Neural cell (in vitro differentiated cells): ENCODE results near the gene IFNL4. TPM values are rescaled to one million over a fixed set of nuclear protein-coding genes. Genes with fewer than 3 reads are reported as not detected.
"Not testable (repeated sequence)": the region's sequence is repeated elsewhere in the genome, so short reads cannot be mapped to it uniquely, and the experiment has no call there.

Experiments used
- H2AFZ ChIP-seq: fragments of 200-600, 300-800 bp; sonication (generic), shearing (Covaris generic); 2 replicates; pipeline ENCODE4 v1.6.0; 2014; ENCODE audit warnings: low read depth, mild to moderate bottlenecking, antibody characterized with exemption, low read length, moderate library complexity
- H3F3A ChIP-seq: fragments of 200-600 bp; shearing (Covaris generic); 2 replicates; pipeline ENCODE4 v1.6.1; 2016; ENCODE audit warnings: mild to moderate bottlenecking, moderate library complexity, mixed read lengths, antibody characterized with exemption, low read length; ENCODE audit not compliant: insufficient read depth, poor library complexity, severe bottlenecking
- H3K27ac ChIP-seq: fragments of 200-600, 300-800 bp; sonication (generic), shearing (Covaris generic); 2 replicates; pipeline ENCODE4 v1.5.1; 2014; ENCODE audit warnings: mild to moderate bottlenecking, low read length, moderate library complexity
- H3K27me3 ChIP-seq: fragments of 300-800, 200-600 bp; sonication (generic), shearing (Covaris generic); 2 replicates; pipeline ENCODE4 v1.6.0; 2014; ENCODE audit warnings: mild to moderate bottlenecking, low read depth, low read length, moderate library complexity; ENCODE audit not compliant: insufficient read depth
- H3K36me3 ChIP-seq: fragments of 300-800, 200-600 bp; sonication (generic), shearing (Covaris generic); 2 replicates; pipeline ENCODE4 v1.5.1; 2014; ENCODE audit warnings: mild to moderate bottlenecking, antibody characterized with exemption, low read length, moderate library complexity; ENCODE audit not compliant: insufficient read depth
- H3K4me2 ChIP-seq: fragments of 300-800, 200-600 bp; sonication (generic), shearing (Covaris generic); 2 replicates; pipeline ENCODE4 v1.6.0; 2014; ENCODE audit warnings: mild to moderate bottlenecking, low read length
- H3K4me3 ChIP-seq: fragments of 300-800, 200-600 bp; sonication (generic), shearing (Covaris generic); 2 replicates; pipeline ENCODE4 v1.5.1; 2014; ENCODE audit warnings: mild to moderate bottlenecking, low read length, moderate library complexity
- H3K79me2 ChIP-seq: fragments of 200-600 bp; shearing (Covaris generic); replicated peaks from 2 replicates; pipeline ENCODE4 v1.6.0; 2014; ENCODE audit warnings: mild to moderate bottlenecking, low read length, moderate library complexity; ENCODE audit not compliant: insufficient read depth
- H3K9ac ChIP-seq: fragments of 300-800, 200-600 bp; sonication (generic), shearing (Covaris generic); 2 replicates; pipeline ENCODE4 v1.6.1; 2016; ENCODE audit warnings: mild to moderate bottlenecking, low read length, mixed read lengths
- H3K9me2 ChIP-seq: fragments of 200-600 bp; shearing (Covaris generic); 2 replicates; pipeline ENCODE4 v1.6.1; 2016; ENCODE audit warnings: mild to moderate bottlenecking, low read length, mixed read lengths; ENCODE audit not compliant: insufficient read depth
- H3K9me3 ChIP-seq: fragments of 200-600, 300-800 bp; sonication (generic), shearing (Covaris generic); 2 replicates; pipeline ENCODE4 v1.6.1; 2016; ENCODE audit warnings: mild to moderate bottlenecking, mixed run types, low read length, moderate library complexity, mixed read lengths
- H4K20me1 ChIP-seq: fragments of 200-600 bp; shearing (Covaris generic); 2 replicates; pipeline ENCODE4 v1.6.1; 2016; ENCODE audit warnings: mild to moderate bottlenecking, mixed run types; ENCODE audit not compliant: insufficient read depth
- CTCF ChIP-seq: fragments of 450-650 bp; IDR thresholded peaks from 2 replicates; pipeline ENCODE4 v1.5.1; 2014; ENCODE audit warnings: antibody characterized with exemption, mild to moderate bottlenecking, moderate library complexity; ENCODE audit not compliant: poor library complexity, severe bottlenecking
- EP300 ChIP-seq: fragments of 450-650 bp; conservative IDR thresholded peaks from 2 replicates; pipeline ENCODE4 v1.6.1; 2014; ENCODE audit warnings: antibody characterized with exemption, mild to moderate bottlenecking, moderate library complexity; ENCODE audit not compliant: poor library complexity, severe bottlenecking
- EZH2 ChIP-seq: fragments of 200-600, 300-800 bp; shearing (Covaris generic), sonication (generic); IDR thresholded peaks from 2 replicates; pipeline ENCODE4 v1.6.1; 2014; ENCODE audit warnings: antibody characterized with exemption, low read length, borderline replicate concordance, mild to moderate bottlenecking; ENCODE audit not compliant: insufficient read depth, poor library complexity, severe bottlenecking
- MXI1 ChIP-seq: fragments of 450-650 bp; conservative IDR thresholded peaks from 2 replicates; pipeline ENCODE4 v1.6.1; 2014; ENCODE audit warnings: antibody characterized with exemption, mild to moderate bottlenecking; ENCODE audit not compliant: poor library complexity, severe bottlenecking
- POLR2AphosphoS5 ChIP-seq: IDR thresholded peaks from 2 replicates; pipeline ENCODE4 v1.6.1; 2012
- RAD21 ChIP-seq: fragments of 450-650 bp; conservative IDR thresholded peaks from 2 replicates; pipeline ENCODE4 v1.6.1; 2014; ENCODE audit warnings: antibody characterized with exemption, mild to moderate bottlenecking, moderate library complexity
- REST ChIP-seq: IDR thresholded peaks from 2 replicates; pipeline ENCODE4 v1.6.1; 2012; ENCODE audit warnings: borderline replicate concordance
- SMC3 ChIP-seq: fragments of 450-650 bp; conservative IDR thresholded peaks from 2 replicates; pipeline ENCODE4 v1.6.1; 2014; ENCODE audit warnings: antibody characterized with exemption, mild to moderate bottlenecking, moderate library complexity; ENCODE audit not compliant: poor library complexity
- TAF1 ChIP-seq: IDR thresholded peaks from 2 replicates; pipeline ENCODE4 v1.6.1; 2012; ENCODE audit warnings: low read depth
- polyA plus RNA-seq: library from polyadenylated mRNA; depleted of rRNA; stranded (reverse); fragments of >200 nt; gene quantifications from 2 replicates; pipeline ENCODE4 v1.2.3, GENCODE V29; 2014

Gene IFNL4
- polyA plus RNA-seq, 1 donor from 2014 or later = not detected

GRCh38 chr19:39217094-39217493, 31.6 kb downstream of the IFNL4 start:
- Histone ChIP-seq H3F3A (no peaks in the 10 kb centered on the region), H3K4me2 (no peak overlapping the region), H3K9me3 (no peaks in the 10 kb centered on the region), H4K20me1 (no peaks in the 10 kb centered on the region), H3K27ac (no peak overlapping the region), H3K4me3 (no peak overlapping the region), H3K9ac (no peak overlapping the region), H2AFZ (no peak overlapping the region), H3K9me2 (no peaks in the 10 kb centered on the region), H3K79me2 (no peaks in the 10 kb centered on the region), H3K27me3 (no peaks in the 10 kb centered on the region), H3K36me3 (no peaks in the 10 kb centered on the region)
- no peak for TF ChIP-seq CTCF

- H3K27ac ChIP-seq, H3K9me3 ChIP-seq, H2AFZ ChIP-seq: not testable (repeated sequence)
Observed at GRCh38 chr19:39215323-39215722, 33.3 kb downstream of the IFNL4 start.

GRCh38 chr19:39212375-39212742, 36.3 kb downstream of the IFNL4 start:
- Histone ChIP-seq H3K79me2 (no peaks in the 10 kb centered on the region), H3K4me3 (no peak overlapping the region), H3K36me3 (no peaks in the 10 kb centered on the region), H3K27ac (no peak overlapping the region), H3K9me3 (no peaks in the 10 kb centered on the region), H3K9ac (no peak overlapping the region), H2AFZ (no peak overlapping the region), H3K9me2 (no peaks in the 10 kb centered on the region), H3F3A (no peaks in the 10 kb centered on the region), H3K27me3 (no peaks in the 10 kb centered on the region), H3K4me2 (no peak overlapping the region), H4K20me1 (no peaks in the 10 kb centered on the region)
- TF ChIP-seq SMC3 (no peak), RAD21 (no peak), POLR2AphosphoS5 (no peak), TAF1 (no peak), EP300 (no peak), REST (no peak), EZH2 (no peak), MXI1 (no peak), CTCF (no peak)

More at GRCh38 chr19:39215323-39215722, 33.3 kb downstream of the IFNL4 start:
- H3K9ac ChIP-seq, H3K79me2 ChIP-seq, H3K4me3 ChIP-seq, H3K9me2 ChIP-seq, H3K27me3 ChIP-seq, H3F3A ChIP-seq, H4K20me1 ChIP-seq, H3K4me2 ChIP-seq, H3K36me3 ChIP-seq: not testable (repeated sequence)
